Smooth muscle cell of bladder (primary cell): ENCODE measurements around the gene TAF12. TPM values are rescaled to one million over a fixed set of nuclear protein-coding genes. Genes with fewer than 3 reads are reported as not detected.

Experiments used
- total RNA-seq: library from RNA; depleted of rRNA; stranded (reverse); fragments of >200 nt; gene quantifications from 2 replicates; pipeline ENCODE4 v1.2.3, GENCODE V29; 2014

Gene TAF12
- total RNA-seq = 71.5 and 75.9 TPM in 2 replicates

GRCh38 chr1:28642847-28643635 is at the start of gene TAF12:
Gene TAF12, minus strand, starts transcription at chr1:28643067. Its CDS starts 20,986 bp downstream, at chr1:28622081.

GRCh38 chr1:28668191-28668955 is 25.5 kb upstream of the TAF12 start, which contains the start of gene GMEB1:
Gene GMEB1, plus strand, starts transcription at chr1:28668784. Its CDS starts 14,829 bp downstream, at chr1:28683613.

DNA sequence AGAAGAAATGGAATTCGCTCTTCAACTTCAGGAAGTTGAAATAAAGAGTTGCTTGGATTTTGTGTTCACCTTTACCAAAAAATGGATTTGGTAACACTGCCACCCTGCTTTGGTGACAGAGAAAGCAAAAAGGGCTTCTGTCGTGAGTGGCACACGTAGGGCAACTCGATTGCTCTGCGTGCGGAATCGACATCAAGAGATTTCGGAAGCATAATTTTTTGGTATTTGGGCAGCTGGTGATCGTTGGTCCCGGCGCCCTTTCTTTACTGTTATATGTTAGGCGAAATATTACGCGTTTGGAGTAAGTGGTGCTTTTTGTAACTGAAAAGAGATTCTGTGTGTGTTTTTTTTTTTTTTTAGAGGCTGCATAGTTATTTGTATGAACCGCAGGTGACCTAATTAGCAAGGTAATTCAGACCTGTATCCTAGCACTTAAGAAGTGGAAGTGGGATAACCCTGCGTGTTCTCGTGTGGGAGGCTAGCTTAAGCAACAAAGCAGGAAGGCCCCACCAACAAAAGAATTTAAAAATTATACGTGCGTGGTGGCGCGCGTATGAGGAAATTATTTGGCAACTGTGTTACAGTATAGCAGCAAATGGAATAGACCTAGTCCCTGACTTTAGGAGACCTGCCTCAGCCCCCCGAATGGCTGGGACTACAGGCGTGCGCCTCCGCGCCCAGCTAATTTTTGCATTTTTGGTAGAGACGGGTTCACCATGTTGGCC is 5.8 kb upstream of the TAF12 start, which contains the start of gene RNU11:
RNU11 (plus strand) TSS at position 127 of the 725 bp plus-strand sequence.

DNA sequence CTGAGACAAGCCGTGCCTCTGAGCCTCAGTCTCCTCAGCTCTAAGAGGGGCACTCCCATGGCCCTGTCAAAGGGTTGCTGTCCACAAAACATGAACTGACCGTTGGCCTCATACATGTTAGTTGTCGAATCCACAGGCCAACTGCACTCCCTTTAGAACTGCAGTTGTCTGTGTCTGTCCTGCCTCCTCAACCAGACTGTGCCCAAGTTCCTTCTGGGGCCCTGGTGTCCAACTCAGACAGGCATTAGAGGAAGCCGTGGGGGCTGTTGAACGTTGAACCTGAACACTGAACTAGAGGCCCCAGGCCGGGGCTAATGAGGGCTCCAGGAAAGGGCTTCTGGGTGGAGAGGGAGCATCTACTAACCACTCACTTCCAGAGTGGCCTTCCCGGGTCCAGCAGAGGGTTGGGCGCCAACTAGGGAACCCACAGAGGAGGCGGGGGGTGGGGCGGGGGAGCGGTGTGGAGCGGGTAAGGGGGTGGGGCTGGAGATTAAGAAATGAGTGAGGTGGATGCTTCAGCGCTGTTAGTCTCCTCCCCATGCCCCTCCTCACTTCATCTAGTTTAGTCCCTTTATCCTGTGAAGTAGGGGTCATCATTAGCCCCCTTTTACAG is 51.1 kb downstream of the TAF12 start, which contains the start of gene RAB42:
RAB42 (plus strand) TSS at position 558 of the 613 bp plus-strand sequence. CDS start 247 bp downstream, outside the sequence.

Other genes starting within 250 kb of the TAF12 start
- gene RCC1, start 137.0 kb downstream of the TAF12 start, total RNA-seq = 33.1 and 70.1 TPM in 2 replicates
- gene TRNAU1AP, start 90.0 kb downstream of the TAF12 start, total RNA-seq = 22.8 and 23.3 TPM in 2 replicates
- 3.6 and 5.1 TPM in 2 replicates for gene RAB42, start 50.8 kb downstream of the TAF12 start, total RNA-seq
- gene RNU11, start 5.5 kb upstream of the TAF12 start, total RNA-seq = not detected in 2 replicates
- gene GMEB1, start 25.7 kb upstream of the TAF12 start, total RNA-seq = 4.3 and 6.5 TPM in 2 replicates
- 41.4 and 51.8 TPM in 2 replicates for gene YTHDF2, start 93.9 kb upstream of the TAF12 start, total RNA-seq
- gene OPRD1, start 169.1 kb upstream of the TAF12 start, total RNA-seq = under 0.01 TPM in 1 of 2 replicates, not detected in the other